GM18861 (cell line): ENCODE measurements around the gene NID1.

Experiments used
- ATAC-seq: cut with Tn5 transposase; IDR thresholded peaks from one replicate; pipeline ENCODE4 v1.9.1; 2021; ENCODE audit not compliant: unreplicated experiment

NID1 gene, protein sequence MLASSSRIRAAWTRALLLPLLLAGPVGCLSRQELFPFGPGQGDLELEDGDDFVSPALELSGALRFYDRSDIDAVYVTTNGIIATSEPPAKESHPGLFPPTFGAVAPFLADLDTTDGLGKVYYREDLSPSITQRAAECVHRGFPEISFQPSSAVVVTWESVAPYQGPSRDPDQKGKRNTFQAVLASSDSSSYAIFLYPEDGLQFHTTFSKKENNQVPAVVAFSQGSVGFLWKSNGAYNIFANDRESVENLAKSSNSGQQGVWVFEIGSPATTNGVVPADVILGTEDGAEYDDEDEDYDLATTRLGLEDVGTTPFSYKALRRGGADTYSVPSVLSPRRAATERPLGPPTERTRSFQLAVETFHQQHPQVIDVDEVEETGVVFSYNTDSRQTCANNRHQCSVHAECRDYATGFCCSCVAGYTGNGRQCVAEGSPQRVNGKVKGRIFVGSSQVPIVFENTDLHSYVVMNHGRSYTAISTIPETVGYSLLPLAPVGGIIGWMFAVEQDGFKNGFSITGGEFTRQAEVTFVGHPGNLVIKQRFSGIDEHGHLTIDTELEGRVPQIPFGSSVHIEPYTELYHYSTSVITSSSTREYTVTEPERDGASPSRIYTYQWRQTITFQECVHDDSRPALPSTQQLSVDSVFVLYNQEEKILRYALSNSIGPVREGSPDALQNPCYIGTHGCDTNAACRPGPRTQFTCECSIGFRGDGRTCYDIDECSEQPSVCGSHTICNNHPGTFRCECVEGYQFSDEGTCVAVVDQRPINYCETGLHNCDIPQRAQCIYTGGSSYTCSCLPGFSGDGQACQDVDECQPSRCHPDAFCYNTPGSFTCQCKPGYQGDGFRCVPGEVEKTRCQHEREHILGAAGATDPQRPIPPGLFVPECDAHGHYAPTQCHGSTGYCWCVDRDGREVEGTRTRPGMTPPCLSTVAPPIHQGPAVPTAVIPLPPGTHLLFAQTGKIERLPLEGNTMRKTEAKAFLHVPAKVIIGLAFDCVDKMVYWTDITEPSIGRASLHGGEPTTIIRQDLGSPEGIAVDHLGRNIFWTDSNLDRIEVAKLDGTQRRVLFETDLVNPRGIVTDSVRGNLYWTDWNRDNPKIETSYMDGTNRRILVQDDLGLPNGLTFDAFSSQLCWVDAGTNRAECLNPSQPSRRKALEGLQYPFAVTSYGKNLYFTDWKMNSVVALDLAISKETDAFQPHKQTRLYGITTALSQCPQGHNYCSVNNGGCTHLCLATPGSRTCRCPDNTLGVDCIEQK

DNA sequence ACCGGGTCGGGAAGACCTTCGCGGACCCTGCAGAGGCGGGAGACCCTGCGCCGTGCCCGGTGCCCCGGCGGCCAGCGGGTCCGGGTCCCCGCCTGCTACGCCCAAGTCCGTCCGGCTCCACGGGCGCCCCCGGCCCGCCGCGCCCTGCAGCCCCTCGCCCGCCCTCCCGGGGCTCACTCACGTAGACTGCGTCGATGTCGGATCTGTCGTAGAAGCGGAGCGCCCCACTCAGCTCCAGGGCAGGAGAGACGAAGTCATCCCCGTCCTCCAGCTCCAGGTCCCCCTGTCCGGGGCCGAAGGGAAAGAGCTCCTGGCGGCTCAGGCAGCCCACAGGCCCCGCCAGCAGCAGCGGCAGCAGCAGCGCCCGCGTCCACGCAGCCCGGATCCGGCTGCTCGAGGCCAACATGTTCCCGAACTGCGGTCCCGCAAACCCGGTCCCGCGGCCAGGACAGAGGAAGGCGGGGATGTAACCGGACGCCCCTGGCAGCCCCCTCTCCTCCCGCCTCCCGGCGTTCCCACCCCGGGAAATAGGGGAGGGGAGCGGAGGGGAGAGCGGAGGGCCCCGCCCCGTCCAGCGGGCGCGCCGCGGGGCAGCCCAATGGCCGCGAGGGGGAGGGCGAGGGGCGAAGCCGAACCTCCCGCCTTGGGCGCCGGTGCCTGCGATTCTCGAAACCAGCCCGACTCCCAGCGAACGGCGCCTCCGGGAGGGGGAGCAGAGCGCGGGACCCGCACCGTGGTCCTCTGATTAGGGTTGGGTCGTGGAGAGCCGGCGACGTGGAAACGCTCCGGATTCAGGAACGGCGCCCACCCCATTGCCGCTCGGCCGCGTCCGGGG is at the start of gene NID1:
NID1 (minus strand) TSS at position 417 of the 835 bp plus-strand sequence; CDS start at position 406, 11 bp downstream.
- ATAC-seq: peak; percentile 24

GRCh38 chr1:236114076-236114747 is 49.3 kb upstream of the NID1 start:
- ATAC-seq: no peak

- ATAC-seq: no peak
Observed at GRCh38 chr1:236113324-236114032, 48.6 kb upstream of the NID1 start.

- no peak for ATAC-seq
Observed at GRCh38 chr1:236112332-236112627, 47.4 kb upstream of the NID1 start.

GRCh38 chr1:236111527-236112331 is 46.8 kb upstream of the NID1 start:
- ATAC-seq: no peak

- no peak for ATAC-seq
Observed at GRCh38 chr1:236110137-236110536, 45.2 kb upstream of the NID1 start.

- no peak for ATAC-seq
Observed at GRCh38 chr1:236108027-236108648, 43.2 kb upstream of the NID1 start.

DNA sequence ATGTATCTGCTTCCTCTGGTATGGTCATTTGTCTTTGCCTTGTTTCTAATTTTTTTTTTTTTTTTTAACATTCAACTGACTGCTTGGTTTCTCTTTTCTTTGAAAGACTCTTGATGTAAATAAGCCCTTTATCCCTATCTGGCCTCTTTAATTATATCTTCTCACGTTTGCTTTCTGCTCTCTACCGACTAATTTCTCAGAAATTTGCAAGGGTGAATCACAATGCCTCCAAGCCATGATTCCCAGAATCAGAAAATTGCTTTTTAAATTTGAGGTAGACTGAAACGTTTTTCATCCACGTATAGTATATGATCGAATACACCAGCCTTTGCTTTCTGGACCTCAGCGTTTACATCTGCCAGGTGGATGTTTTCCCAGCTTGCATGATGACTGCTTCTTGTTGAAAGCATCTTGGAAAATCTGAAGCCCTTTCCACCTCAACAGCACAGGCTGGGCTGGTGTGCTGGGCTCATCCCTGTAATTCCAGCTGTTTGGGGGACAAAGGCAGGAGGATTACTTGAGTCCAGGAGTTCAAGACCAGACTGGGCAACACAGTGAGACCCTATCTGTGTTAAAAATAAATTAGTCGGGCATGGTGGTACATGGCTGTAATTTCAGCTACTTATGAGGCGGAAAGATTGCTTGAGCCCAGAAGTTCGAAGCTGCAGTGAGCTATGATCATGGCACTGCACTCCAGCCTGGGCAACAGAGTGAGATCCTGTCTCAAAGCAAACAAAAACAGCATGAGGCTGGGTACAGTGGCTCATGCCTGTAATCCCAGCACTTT is 42.4 kb upstream of the NID1 start:
- ATAC-seq: no peak

DNA sequence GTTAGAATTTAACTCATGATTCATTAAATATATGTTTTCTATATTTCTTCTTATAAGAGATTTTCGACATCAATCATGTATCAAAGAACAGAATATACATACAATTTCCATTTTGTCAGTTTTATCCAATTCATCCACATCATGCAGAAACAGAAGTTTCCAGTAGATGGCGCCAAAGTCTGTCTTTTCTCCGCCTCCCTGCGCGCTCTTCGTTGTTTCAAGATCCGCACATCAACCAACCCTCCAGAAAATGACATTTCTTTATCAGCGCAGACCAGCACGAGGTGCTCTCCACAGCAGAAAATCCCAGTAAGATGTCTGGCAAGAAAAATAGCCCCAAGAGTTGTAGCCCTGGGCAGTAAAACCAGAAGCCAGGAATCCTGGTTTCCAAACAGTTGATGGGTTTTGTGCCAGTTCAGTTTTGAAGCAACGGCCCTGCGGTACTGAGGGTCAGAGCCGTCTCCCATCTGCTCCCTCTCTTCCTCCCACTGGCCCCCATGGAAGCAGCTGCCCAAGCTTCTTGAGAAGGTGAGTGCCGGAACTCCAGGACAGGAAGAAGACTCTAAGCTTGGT is 38.8 kb upstream of the NID1 start:
- ATAC-seq: no peak

DNA sequence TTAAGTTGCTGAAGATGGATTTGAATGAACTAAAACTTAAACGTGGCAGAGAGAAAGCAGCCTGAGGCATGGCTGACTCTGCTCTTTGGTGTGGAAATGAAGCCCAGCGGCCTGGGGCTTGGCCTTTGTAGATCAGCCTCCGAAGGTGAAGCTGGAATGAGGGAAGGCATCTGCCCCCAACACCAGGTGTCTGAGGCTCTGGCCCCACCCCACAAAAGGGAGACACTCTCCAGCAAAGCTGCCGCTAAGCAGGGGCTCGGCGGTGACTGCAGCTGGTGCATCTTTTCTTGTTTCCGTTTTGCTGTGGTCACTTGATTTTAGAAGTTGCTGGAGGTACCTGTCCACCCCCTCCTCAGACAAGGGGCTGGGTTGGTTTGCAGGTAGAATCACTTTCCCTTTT is 38.2 kb upstream of the NID1 start:
- ATAC-seq: no peak

DNA sequence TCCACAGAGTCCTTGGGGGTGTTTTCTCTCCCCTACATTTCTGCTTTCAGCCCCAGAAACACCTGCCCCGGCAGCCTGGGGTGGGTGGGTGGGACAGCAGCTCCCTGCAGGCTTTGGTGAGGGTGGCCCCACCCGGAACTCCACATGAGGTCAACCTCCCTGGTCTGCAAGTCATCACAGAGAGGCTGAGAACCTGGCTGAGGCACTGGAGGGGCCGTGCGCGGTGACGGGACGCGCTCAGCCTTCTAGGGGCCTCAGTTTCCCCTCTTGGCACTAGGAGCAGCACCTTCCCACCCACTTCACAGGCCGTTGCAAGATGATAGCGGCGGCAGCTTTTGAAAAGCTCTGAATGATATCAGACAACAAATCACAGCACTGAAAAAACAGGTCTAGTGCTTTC is 37.7 kb upstream of the NID1 start:
- no peak for ATAC-seq

- ATAC-seq: no peak
Observed at GRCh38 chr1:236101233-236102200, 36.6 kb upstream of the NID1 start.

GRCh38 chr1:236100799-236101198 is 35.9 kb upstream of the NID1 start:
- ATAC-seq: no peak

GRCh38 chr1:236099355-236099974 is 34.6 kb upstream of the NID1 start:
- ATAC-seq: no peak

DNA sequence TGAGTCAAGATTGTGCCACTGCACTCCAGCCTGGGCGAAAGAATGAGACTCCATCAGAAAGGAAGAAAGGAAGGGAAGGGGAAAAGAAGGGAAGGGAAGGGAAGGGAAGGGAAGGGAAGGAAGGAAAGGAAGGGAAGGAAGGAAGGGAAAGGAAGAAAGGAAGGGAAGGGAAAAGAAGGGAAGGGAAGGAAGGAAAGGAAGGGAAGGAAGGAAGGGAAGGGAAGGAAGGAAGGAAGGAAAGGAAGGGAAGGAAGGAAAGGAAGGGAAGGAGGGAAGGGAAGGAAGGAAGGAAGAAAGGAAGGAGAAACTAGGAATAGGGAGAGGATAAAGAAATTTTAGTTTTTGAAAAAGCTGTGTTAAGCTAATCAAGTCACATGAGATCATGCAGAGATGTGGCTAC is 33.4 kb upstream of the NID1 start:
- no peak for ATAC-seq
